GM06990 (cell line): ENCODE results near the gene RRBP1.
"Not testable (repeated sequence)": the region's sequence is repeated elsewhere in the genome, so short reads cannot be mapped to it uniquely, and the experiment has no call there.

ENCODE experiments used
- DNase-seq: peaks from one replicate; pipeline ENCODE4 v3.0.0-alpha.2; 2011; ENCODE audit not compliant: insufficient read length; ENCODE audit errors: extremely low read depth
- H3K27me3 ChIP-seq: replicated peaks from 2 replicates; pipeline ENCODE4 v1.6.0; 2011; ENCODE audit warnings: low read length; ENCODE audit not compliant: control insufficient read depth, insufficient read depth
- H3K36me3 ChIP-seq: 2 replicates; pipeline ENCODE4 v1.5.1; 2011; ENCODE audit warnings: low read length; ENCODE audit not compliant: control insufficient read depth, insufficient read depth
- H3K4me3 ChIP-seq: replicated peaks from 2 replicates; pipeline ENCODE4 v1.5.1; 2011; ENCODE audit warnings: low read depth, mild to moderate bottlenecking, control low read depth, low read length
- TF ChIP-seq, protein P1 (sequence below): IDR thresholded peaks from 2 replicates; pipeline ENCODE4 v1.5.1; 2011; ENCODE audit warnings: low read length, control low read depth, mild to moderate bottlenecking, inconsistent platforms; ENCODE audit not compliant: insufficient read depth, poor library complexity, severe bottlenecking

RRBP1 gene

DNA sequence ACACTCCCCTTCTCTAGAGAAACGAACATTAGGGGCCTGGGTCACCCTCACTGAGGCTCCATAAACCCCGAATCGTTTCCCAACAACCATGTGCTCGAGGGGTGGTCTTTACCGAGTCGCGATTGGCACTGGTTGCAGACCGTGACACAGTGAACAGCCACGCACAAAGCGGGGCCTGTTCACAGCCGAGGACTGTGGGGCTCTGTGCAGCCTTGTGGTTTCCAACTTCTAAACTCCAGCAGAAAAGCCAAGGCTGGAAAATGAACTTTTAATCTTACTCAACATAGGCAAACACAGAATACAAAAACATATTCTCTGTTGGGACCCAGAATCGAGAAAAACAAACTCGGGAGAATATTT is 19.0 kb downstream of the RRBP1 start:
- H3K27me3 ChIP-seq, result no peaks in the 10 kb centered on the region
- H3K4me3 ChIP-seq, result no peak overlapping the region
- TF ChIP-seq, protein P1, sequence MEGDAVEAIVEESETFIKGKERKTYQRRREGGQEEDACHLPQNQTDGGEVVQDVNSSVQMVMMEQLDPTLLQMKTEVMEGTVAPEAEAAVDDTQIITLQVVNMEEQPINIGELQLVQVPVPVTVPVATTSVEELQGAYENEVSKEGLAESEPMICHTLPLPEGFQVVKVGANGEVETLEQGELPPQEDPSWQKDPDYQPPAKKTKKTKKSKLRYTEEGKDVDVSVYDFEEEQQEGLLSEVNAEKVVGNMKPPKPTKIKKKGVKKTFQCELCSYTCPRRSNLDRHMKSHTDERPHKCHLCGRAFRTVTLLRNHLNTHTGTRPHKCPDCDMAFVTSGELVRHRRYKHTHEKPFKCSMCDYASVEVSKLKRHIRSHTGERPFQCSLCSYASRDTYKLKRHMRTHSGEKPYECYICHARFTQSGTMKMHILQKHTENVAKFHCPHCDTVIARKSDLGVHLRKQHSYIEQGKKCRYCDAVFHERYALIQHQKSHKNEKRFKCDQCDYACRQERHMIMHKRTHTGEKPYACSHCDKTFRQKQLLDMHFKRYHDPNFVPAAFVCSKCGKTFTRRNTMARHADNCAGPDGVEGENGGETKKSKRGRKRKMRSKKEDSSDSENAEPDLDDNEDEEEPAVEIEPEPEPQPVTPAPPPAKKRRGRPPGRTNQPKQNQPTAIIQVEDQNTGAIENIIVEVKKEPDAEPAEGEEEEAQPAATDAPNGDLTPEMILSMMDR, result no peak
- peaks cover 9% of the 10 kb centered on the region for H3K36me3 ChIP-seq
- DNase-seq, result no peak

DNA sequence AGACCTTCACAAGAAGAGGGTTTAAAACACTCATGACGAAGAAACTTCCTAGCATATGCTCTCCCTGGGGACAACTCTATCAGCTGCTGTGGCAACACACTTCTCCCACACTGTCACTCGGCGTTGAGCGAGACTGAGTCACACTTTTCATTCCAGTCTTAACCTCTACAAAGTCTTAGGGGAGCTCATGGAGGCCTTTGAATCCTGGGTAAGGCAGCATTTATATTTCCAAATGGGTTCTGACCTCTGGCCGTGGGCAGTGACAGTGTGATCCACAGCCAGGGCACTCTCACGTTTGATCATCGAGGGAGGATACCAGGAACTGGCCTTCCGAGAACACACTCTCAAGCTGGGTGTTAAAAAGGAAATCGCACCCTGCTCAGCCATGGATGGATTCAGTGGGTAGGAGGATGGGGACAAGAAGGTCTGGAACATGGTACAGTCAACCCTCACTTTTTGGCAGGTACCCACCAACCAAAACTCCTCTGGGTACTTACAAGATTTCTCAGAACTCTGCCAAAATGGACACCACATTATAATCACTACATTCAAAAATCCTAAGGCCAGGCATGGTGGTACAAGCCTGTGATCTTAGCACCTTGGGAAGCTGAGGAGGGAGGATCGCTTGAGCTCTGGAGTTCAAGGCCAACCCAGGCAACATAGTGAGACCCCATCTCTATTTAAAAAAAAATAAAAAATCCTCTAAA is 19.6 kb downstream of the RRBP1 start:
- TF ChIP-seq, protein P1, result no peak
- Histone ChIP-seq H3K27me3 (no peaks in the 10 kb centered on the region), H3K4me3 (no peak overlapping the region), H3K36me3 (peaks cover 13% of the 10 kb centered on the region)
- no peak for DNase-seq

DNA sequence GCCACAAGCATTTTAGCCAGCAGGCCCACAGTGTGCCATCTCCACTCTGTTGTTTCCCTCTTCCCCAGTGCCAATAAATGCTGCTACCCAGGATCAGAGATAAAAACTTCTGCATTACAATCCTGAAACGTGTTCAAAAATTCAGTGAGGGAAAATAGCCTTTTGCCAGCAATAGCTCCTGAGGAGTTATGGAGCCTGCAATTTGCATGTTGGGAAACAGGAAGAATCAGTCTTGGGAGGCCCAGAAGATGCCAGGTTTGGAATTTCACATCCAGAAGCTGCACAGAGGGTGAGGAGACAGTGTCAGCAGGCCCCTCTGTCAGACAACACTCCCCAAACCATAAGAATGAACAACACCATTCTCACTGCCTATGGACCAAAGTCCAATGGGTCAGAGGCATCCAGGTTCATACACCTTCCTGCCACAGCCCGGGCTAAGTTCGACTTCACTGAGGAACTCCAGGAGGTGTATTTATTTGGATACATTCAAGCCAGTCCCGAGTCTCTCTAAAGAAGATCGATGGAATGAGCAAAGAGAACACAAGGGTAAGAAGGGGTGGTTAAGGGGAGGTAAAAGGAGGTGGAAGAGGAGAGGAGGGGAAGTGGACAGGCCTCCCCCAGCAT is 20.8 kb downstream of the RRBP1 start:
- TF ChIP-seq, protein P1, result no peak
- no peaks in the 10 kb centered on the region for H3K27me3 ChIP-seq
- no peak for DNase-seq
- H3K36me3 ChIP-seq, result peaks cover 15% of the 10 kb centered on the region
- H3K4me3 ChIP-seq, result no peak overlapping the region

DNA sequence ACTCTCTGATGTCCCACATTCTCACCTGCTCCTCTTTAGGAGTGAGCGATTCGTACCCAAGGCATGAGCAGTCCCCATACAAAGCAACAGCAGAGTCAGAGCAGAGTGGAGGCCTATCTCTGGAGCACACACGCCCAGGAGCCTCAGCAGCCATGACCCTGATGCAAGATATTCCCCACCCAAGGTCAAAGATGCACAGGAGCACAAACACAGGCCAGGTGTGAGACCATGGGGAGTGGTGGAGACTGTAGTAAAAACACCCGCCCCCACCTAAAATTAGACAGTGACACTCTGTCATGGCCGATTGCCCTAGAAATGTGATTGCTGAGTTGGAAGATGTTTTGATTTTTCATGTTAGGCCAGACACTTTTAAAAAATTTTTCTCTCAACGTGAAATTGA is 21.4 kb downstream of the RRBP1 start:
- H3K27me3 ChIP-seq, result no peaks in the 10 kb centered on the region
- peaks cover 15% of the 10 kb centered on the region for H3K36me3 ChIP-seq
- H3K4me3 ChIP-seq, result no peak overlapping the region
- TF ChIP-seq, protein P1, result no peak
- no peak for DNase-seq

DNA sequence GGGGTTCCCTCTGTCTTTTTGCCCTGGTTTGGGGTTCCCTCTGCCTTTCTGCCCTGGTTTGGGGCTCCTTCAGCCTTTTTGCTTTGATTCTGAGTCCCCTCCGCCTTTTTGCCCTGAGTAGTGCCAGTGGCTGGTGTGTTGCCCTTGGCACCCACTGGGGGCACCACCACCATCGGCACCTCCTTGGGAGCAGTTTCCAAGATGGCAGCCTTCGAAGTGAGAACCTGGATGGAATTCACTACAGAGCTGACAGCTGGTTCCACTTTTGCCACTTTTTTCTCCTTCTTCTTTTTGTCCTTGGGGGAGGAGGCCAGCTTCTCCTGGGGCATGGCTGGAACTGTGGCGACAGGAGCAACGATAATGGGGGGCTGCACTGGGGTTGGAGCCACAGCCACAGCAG is 22.2 kb downstream of the RRBP1 start:
- no peak for DNase-seq
- Histone ChIP-seq H3K36me3 (peaks cover 15% of the 10 kb centered on the region), H3K27me3 (no peaks in the 10 kb centered on the region), H3K4me3 (no peak overlapping the region)
- TF ChIP-seq, protein P1, result no peak

DNA sequence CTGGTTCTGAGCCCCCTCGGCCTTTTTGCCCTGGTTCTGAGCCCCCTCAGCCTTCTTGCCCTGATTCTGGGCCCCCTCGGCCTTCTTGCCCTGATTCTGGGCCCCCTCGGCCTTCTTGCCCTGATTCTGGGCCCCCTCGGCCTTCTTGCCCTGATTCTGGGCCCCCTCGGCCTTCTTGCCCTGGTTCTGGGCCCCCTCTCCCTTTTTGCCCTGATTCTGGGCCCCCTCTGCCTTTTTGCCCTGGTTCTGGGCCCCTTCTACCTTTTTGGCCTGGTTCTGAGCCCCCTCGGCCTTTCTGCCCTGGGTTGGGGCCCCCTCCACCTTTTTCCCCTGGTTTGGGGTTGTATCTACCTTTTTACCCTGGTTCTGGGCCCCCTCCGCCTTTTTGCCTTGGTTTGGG is 22.7 kb downstream of the RRBP1 start:
- H3K4me3 ChIP-seq, DNase-seq, H3K27me3 ChIP-seq: not testable (repeated sequence)
- H3K36me3 ChIP-seq, result peaks cover 17% of the 10 kb centered on the region
